ENCODE measurements around the gene DIO2.
A peak's percentile ranks its signal among the peaks of the same experiment; 100 is the strongest.

DIO2 gene

GRCh38 chr14:80223696-80224465, 12.6 kb upstream of the DIO2 start:
- H3K27ac ChIP-seq: no peak overlapping the region
- TF ChIP-seq, protein P1, sequence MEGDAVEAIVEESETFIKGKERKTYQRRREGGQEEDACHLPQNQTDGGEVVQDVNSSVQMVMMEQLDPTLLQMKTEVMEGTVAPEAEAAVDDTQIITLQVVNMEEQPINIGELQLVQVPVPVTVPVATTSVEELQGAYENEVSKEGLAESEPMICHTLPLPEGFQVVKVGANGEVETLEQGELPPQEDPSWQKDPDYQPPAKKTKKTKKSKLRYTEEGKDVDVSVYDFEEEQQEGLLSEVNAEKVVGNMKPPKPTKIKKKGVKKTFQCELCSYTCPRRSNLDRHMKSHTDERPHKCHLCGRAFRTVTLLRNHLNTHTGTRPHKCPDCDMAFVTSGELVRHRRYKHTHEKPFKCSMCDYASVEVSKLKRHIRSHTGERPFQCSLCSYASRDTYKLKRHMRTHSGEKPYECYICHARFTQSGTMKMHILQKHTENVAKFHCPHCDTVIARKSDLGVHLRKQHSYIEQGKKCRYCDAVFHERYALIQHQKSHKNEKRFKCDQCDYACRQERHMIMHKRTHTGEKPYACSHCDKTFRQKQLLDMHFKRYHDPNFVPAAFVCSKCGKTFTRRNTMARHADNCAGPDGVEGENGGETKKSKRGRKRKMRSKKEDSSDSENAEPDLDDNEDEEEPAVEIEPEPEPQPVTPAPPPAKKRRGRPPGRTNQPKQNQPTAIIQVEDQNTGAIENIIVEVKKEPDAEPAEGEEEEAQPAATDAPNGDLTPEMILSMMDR (IDR thresholded peaks at IDR 0.05): no peak
- H3K4me3 ChIP-seq: no peak overlapping the region
- DNase-seq (ENCODE audit: low spot score): no peak

- no peak overlapping the region for H3K27ac ChIP-seq
- DNase-seq (ENCODE audit: low spot score): no peak
- TF ChIP-seq, protein P1 (IDR thresholded peaks at IDR 0.05): no peak
- H3K4me3 ChIP-seq: no peak overlapping the region
Observed at GRCh38 chr14:80216818-80217217, 5.5 kb upstream of the DIO2 start.

DNA sequence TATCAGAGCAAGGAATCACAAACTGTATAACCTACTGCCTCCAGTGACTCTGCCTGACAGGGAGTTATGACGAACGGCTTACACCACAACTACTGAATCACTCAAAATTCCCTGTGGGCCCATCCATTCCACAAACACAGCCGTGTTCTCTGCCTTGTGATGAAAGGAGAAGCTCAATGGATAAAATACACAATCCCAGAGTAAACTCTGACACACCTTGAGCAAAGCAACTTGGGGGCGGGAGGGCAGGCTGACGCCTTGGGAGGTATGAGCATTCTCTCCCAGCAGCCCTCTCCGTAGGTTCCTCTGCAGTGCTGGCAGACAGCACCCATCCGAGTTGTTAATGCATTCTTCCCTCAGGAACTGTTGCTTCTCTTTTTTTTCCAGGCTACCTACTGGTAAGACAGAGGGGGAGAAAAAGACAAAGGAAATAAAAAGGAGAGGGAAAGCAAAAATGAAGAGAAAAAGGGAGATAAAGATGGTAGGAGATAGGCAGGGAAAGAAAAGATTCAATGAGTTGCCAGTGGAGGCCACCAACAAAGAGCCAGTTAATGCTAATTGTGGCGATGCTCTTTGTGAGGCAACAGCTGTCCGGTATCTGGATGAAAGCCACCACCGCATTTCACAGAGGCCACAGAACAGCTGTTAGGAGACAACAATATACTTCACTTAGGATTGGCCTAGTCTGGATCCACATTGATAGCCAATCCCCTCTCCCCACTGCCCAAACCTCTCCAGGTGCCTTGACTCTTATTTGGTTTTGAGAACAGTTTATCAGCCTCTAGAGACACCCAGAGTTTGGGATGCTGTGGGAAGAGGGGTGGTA, 4.7 kb upstream of the DIO2 start:
- Histone ChIP-seq H3K4me3 (no peak overlapping the region), H3K27ac (no peak overlapping the region)
- DNase-seq (ENCODE audit: low spot score): no peak
- TF ChIP-seq, protein P1 (IDR thresholded peaks at IDR 0.05): no peak

- TF ChIP-seq, protein P1 (IDR thresholded peaks at IDR 0.05): no peak
Observed at GRCh38 chr14:80215081-80215480, 3.8 kb upstream of the DIO2 start.

GRCh38 chr14:80213602-80214001, 2.3 kb upstream of the DIO2 start:
- Histone ChIP-seq H3K4me3 (no peak overlapping the region), H3K27ac (no peak overlapping the region)
- TF ChIP-seq, protein P1 (IDR thresholded peaks at IDR 0.05): no peak
- no peak for DNase-seq (ENCODE audit: low spot score)

More at GRCh38 chr14:80215081-80215480, 3.8 kb upstream of the DIO2 start:
- DNase-seq (ENCODE audit: low spot score): no peak
- no peak overlapping the region for H3K27ac ChIP-seq
- H3K4me3 ChIP-seq: no peak overlapping the region

- Histone ChIP-seq H3K27ac (no peak overlapping the region), H3K4me3 (peak overlapping the region; percentile 46)
- DNase-seq (ENCODE audit: low spot score): no peak
- TF ChIP-seq, protein P1 (IDR thresholded peaks at IDR 0.05): no peak
Observed at GRCh38 chr14:80212023-80212397, 706 bp upstream of the DIO2 start.
